ENCODE data around the gene ERC2. TPM values are rescaled to one million over a fixed set of nuclear protein-coding genes. Genes with fewer than 3 reads are reported as not detected.

ERC2 gene
- total and polyA plus RNA-seq, 5 donors from 2014 or later: not detected

DNA sequence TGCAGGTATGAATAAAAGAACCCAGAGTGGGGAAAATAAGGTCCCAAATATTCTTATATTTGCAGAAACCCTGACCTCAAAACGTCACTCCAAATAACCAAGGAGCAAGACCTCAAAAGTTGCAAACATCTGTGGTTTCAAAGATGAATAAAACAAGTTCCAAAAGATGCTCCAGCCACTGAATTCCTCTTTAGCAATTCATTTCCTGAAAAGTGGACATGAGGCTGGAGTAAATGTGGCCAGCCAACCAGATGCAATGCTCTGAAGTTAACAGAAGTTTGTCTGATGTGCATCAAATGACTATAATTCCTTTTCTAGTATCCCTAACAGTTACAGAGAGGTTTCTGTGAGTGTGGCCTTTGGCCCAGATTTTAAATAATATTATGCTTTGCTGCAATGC, 910.0 kb downstream of the ERC2 start:
- H3K36me3 ChIP-seq (ENCODE audit: control insufficient read depth, insufficient read depth, low read length): no peaks in the 10 kb centered on the region
- H3K9me3 Mint-ChIP-seq: peaks cover 0 to 8% (median 0%) of the 10 kb centered on the region in 7 donors
- ATAC-seq (ENCODE audit: low read depth in 2 of 2) (no peak), DNase-seq (no peak)
- no peaks in the 10 kb centered on the region for H3K27me3 Mint-ChIP-seq
- no peak overlapping the region for H3K27ac Mint-ChIP-seq
- no peak overlapping the region for H3K4me3 Mint-ChIP-seq
- no peak overlapping the region for H3K4me3 ChIP-seq (ENCODE audit: low read depth, low read length)
- H3K27me3 ChIP-seq (ENCODE audit: control insufficient read depth, insufficient read depth, low read length): no peaks in the 10 kb centered on the region
- no peak overlapping the region for H3K27ac ChIP-seq (ENCODE audit: insufficient read depth, low read length, poor library complexity, severe bottlenecking)
- no peaks in the 10 kb centered on the region for H3K9me3 ChIP-seq (ENCODE audit: control insufficient read depth in 2 of 2, low read length in 2 of 2)
- no peaks in the 10 kb centered on the region for H3K36me3 Mint-ChIP-seq
- no peaks in the 10 kb centered on the region for H3K4me1 Mint-ChIP-seq
- H3K4me1 ChIP-seq (ENCODE audit: control insufficient read depth, insufficient read depth, low read length, poor library complexity, severe bottlenecking): no peaks in the 10 kb centered on the region

- Histone ChIP-seq H3K27ac (ENCODE audit: insufficient read depth, low read length, poor library complexity, severe bottlenecking) (no peak overlapping the region), H3K27me3 (ENCODE audit: control insufficient read depth, insufficient read depth, low read length) (no peaks in the 10 kb centered on the region), H3K4me1 (ENCODE audit: control insufficient read depth, insufficient read depth, low read length, poor library complexity, severe bottlenecking) (no peaks in the 10 kb centered on the region), H3K4me3 (ENCODE audit: low read depth, low read length) (no peak overlapping the region), H3K9me3 (ENCODE audit: control insufficient read depth in 2 of 2, low read length in 2 of 2) (no peaks in the 10 kb centered on the region), H3K36me3 (ENCODE audit: control insufficient read depth, insufficient read depth, low read length) (no peaks in the 10 kb centered on the region)
- H3K36me3 Mint-ChIP-seq: no peaks in the 10 kb centered on the region
- no peak overlapping the region for H3K27ac Mint-ChIP-seq
- peaks cover 0 to 8% (median 0%) of the 10 kb centered on the region in 7 donors for H3K9me3 Mint-ChIP-seq
- no peaks in the 10 kb centered on the region for H3K4me1 Mint-ChIP-seq
- ATAC-seq (ENCODE audit: low read depth in 2 of 2) (no peak), DNase-seq (no peak)
- no peaks in the 10 kb centered on the region for H3K27me3 Mint-ChIP-seq
- no peak overlapping the region for H3K4me3 Mint-ChIP-seq
Measured at GRCh38 chr3:55557549-55557948, 910.7 kb downstream of the ERC2 start.

DNA sequence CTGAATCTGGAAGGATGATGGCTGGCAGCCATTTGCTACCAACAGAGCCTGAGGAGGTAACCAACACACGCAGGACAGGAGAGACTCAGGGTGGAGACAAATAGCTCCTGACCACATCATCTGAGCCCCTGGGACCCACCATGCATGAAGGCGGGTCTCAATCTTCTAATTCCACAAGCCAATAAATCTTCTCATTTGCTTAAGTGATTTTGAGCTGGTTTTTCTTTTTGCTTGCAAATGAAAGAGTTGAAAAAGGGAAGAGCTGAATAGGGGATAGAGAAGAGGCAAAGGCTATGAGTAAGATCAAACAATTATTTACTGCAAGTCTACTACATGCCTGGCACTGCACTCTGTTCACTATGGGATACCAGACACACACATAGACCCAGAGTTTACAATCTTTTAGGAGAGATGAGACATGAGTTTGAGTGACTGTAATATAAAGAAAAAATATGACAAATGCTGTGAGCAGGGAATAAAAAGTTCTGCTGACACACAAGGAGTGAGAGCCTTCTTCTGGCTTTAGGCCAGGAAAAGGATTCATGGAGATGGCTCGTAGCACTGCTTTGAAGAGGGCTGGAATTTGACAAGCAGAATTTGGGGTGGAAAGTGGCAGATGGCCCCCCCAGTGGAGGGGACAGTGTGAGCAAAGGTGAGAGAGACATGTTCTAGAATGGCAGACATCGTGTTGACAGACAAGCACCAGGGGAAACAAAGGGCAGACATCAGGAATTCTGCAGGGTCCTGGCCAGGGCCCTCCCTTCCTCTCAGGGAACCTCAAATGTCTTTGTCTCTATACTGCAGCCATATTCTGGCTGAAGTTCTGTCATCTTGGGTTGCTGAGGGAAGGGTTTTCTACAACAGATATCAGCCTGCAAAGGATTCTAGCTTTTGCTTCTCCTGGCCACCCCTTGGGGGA, 911.4 kb downstream of the ERC2 start:
- no peaks in the 10 kb centered on the region for H3K27me3 ChIP-seq (ENCODE audit: control insufficient read depth, insufficient read depth, low read length)
- no peak overlapping the region for H3K27ac Mint-ChIP-seq
- ATAC-seq (ENCODE audit: low read depth in 2 of 2) (no peak), DNase-seq (no peak)
- peaks cover 0 to 8% (median under 1%) of the 10 kb centered on the region in 7 donors for H3K9me3 Mint-ChIP-seq
- H3K4me1 Mint-ChIP-seq: no peaks in the 10 kb centered on the region
- H3K27ac ChIP-seq (ENCODE audit: insufficient read depth, low read length, poor library complexity, severe bottlenecking): no peak overlapping the region
- H3K9me3 ChIP-seq (ENCODE audit: control insufficient read depth in 2 of 2, low read length in 2 of 2): no peaks in the 10 kb centered on the region
- no peaks in the 10 kb centered on the region for H3K36me3 ChIP-seq (ENCODE audit: control insufficient read depth, insufficient read depth, low read length)
- no peak overlapping the region for H3K4me3 Mint-ChIP-seq
- H3K4me1 ChIP-seq (ENCODE audit: control insufficient read depth, insufficient read depth, low read length, poor library complexity, severe bottlenecking): no peaks in the 10 kb centered on the region
- H3K4me3 ChIP-seq (ENCODE audit: low read depth, low read length): no peak overlapping the region
- H3K36me3 Mint-ChIP-seq: no peaks in the 10 kb centered on the region
- no peaks in the 10 kb centered on the region for H3K27me3 Mint-ChIP-seq

DNA sequence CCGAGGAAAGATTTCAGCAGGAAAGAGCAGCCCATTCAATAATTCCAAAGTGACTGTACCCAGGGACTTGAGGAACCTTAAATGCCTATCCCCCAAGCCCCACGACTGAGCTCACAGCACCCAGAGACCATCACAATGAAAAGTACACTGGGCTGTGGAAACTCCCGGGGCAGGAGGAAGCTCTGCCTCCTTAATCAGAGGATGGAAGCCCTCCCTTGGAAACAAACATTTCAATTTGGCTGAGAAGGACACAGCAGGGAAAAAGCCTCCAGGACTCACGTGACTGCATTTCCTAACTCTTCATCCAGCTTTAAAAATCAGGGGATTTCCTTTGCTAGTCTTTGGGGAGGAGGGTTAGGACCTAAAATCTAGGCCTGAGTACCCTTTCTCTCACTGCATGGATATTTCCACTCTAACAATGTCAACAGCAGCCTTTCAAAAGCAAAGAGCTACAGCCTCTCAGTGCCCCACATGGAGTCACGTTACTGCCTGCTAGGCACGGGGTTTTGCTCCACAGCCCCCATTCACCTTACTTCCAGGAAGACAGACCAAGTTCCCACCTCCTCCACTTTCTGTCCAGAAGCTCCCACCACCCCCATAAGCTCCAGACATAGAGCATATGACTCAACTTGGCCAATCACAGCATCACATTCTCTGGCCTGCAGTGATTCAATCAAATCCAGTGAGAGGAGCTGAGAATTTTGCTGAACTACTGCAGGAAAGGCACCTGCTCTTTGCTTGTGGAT, 912.2 kb downstream of the ERC2 start:
- no peak overlapping the region for H3K27ac ChIP-seq (ENCODE audit: insufficient read depth, low read length, poor library complexity, severe bottlenecking)
- no peaks in the 10 kb centered on the region for H3K4me1 ChIP-seq (ENCODE audit: control insufficient read depth, insufficient read depth, low read length, poor library complexity, severe bottlenecking)
- no peak overlapping the region for H3K4me3 ChIP-seq (ENCODE audit: low read depth, low read length)
- H3K4me1 Mint-ChIP-seq: no peaks in the 10 kb centered on the region
- no peaks in the 10 kb centered on the region for H3K36me3 ChIP-seq (ENCODE audit: control insufficient read depth, insufficient read depth, low read length)
- no peaks in the 10 kb centered on the region for H3K36me3 Mint-ChIP-seq
- ATAC-seq (ENCODE audit: low read depth in 2 of 2): no peak
- H3K27me3 Mint-ChIP-seq: no peaks in the 10 kb centered on the region
- no peaks in the 10 kb centered on the region for H3K27me3 ChIP-seq (ENCODE audit: control insufficient read depth, insufficient read depth, low read length)
- H3K9me3 Mint-ChIP-seq: peaks cover 0 to 8% (median 1%) of the 10 kb centered on the region in 7 donors
- H3K4me3 Mint-ChIP-seq: no peak overlapping the region
- no peak for DNase-seq
- H3K27ac Mint-ChIP-seq: no peak overlapping the region
- H3K9me3 ChIP-seq (ENCODE audit: control insufficient read depth in 2 of 2, low read length in 2 of 2): no peaks in the 10 kb centered on the region

DNA sequence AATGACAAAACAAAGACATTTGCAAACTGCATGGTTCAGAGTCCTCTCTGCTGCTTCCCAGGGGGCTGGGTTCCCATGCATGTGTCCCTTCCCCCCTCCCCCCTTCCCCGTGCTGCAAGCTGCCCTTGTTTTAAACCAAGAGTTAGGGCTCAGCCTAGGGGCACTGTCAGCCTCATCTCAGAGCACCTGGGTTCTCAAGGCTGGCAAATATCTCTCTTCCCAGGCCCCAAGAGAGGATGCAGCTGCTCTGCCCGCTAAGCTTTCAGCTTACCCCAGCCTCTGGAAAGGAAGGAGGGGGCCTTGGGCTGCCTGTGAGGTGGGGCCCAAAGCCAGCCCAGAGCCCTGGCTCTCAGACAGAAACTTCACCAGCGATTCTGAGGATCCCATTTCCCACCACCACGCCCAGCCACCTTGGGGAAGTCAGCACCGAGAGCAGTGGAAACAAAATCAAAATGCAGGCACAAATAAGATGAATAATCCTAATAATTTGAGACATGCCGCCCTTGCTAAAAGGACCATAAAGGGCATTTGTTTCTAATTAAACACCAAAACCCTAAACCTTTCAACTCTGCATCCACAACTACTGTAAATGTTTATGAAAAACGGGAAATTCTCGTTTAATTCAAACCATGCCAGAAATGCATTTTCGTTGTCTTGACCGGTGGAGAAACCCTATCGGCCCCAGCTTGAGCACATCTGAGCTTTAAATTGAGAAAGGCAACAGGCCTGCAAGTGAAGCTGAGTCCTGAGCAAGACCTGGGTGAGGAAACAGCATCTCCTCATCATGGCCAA, 913.4 kb downstream of the ERC2 start:
- H3K4me3 Mint-ChIP-seq: no peak overlapping the region
- peaks cover 0 to 11% (median 4%) of the 10 kb centered on the region in 7 donors for H3K9me3 Mint-ChIP-seq
- H3K36me3 Mint-ChIP-seq: no peaks in the 10 kb centered on the region
- DNase-seq (no peak), ATAC-seq (ENCODE audit: low read depth in 2 of 2) (no peak)
- Histone ChIP-seq H3K4me1 (ENCODE audit: control insufficient read depth, insufficient read depth, low read length, poor library complexity, severe bottlenecking) (no peaks in the 10 kb centered on the region), H3K27me3 (ENCODE audit: control insufficient read depth, insufficient read depth, low read length) (no peaks in the 10 kb centered on the region), H3K36me3 (ENCODE audit: control insufficient read depth, insufficient read depth, low read length) (no peaks in the 10 kb centered on the region), H3K27ac (ENCODE audit: insufficient read depth, low read length, poor library complexity, severe bottlenecking) (no peak overlapping the region), H3K9me3 (ENCODE audit: control insufficient read depth in 2 of 2, low read length in 2 of 2) (no peaks in the 10 kb centered on the region), H3K4me3 (ENCODE audit: low read depth, low read length) (no peak overlapping the region)
- H3K27me3 Mint-ChIP-seq: no peaks in the 10 kb centered on the region
- no peak overlapping the region for H3K27ac Mint-ChIP-seq
- H3K4me1 Mint-ChIP-seq: no peaks in the 10 kb centered on the region

- no peaks in the 10 kb centered on the region for H3K9me3 ChIP-seq (ENCODE audit: control insufficient read depth in 2 of 2, low read length in 2 of 2)
- no peak for ATAC-seq (ENCODE audit: low read depth in 2 of 2)
- Mint-ChIP-seq H3K36me3 (no peaks in the 10 kb centered on the region), H3K27me3 (no peaks in the 10 kb centered on the region), H3K4me3 (no peak overlapping the region), H3K27ac (peak overlapping the region in 1 of 3 donors; percentile 63), H3K9me3 (peaks cover 0 to 9% (median 4%) of the 10 kb centered on the region in 7 donors), H3K4me1 (no peaks in the 10 kb centered on the region)
- H3K27ac ChIP-seq (ENCODE audit: insufficient read depth, low read length, poor library complexity, severe bottlenecking): no peak overlapping the region
- no peaks in the 10 kb centered on the region for H3K4me1 ChIP-seq (ENCODE audit: control insufficient read depth, insufficient read depth, low read length, poor library complexity, severe bottlenecking)
- H3K36me3 ChIP-seq (ENCODE audit: control insufficient read depth, insufficient read depth, low read length): no peaks in the 10 kb centered on the region
- H3K27me3 ChIP-seq (ENCODE audit: control insufficient read depth, insufficient read depth, low read length): no peaks in the 10 kb centered on the region
- H3K4me3 ChIP-seq (ENCODE audit: low read depth, low read length): no peak overlapping the region
- DNase-seq: no peak
Measured at GRCh38 chr3:55551644-55552043, 916.6 kb downstream of the ERC2 start.

- no peak overlapping the region for H3K4me3 ChIP-seq (ENCODE audit: low read depth, low read length)
- H3K4me1 Mint-ChIP-seq: no peaks in the 10 kb centered on the region
- no peak overlapping the region for H3K27ac ChIP-seq (ENCODE audit: insufficient read depth, low read length, poor library complexity, severe bottlenecking)
- H3K36me3 Mint-ChIP-seq: no peaks in the 10 kb centered on the region
- ATAC-seq (ENCODE audit: low read depth in 2 of 2): no peak
- peaks cover 0 to 8% (median 4%) of the 10 kb centered on the region in 7 donors for H3K9me3 Mint-ChIP-seq
- H3K4me3 Mint-ChIP-seq: no peak overlapping the region
- H3K27ac Mint-ChIP-seq: no peak overlapping the region
- H3K36me3 ChIP-seq (ENCODE audit: control insufficient read depth, insufficient read depth, low read length): no peaks in the 10 kb centered on the region
- no peaks in the 10 kb centered on the region for H3K27me3 ChIP-seq (ENCODE audit: control insufficient read depth, insufficient read depth, low read length)
- no peak for DNase-seq
- H3K27me3 Mint-ChIP-seq: no peaks in the 10 kb centered on the region
- H3K4me1 ChIP-seq (ENCODE audit: control insufficient read depth, insufficient read depth, low read length, poor library complexity, severe bottlenecking): no peaks in the 10 kb centered on the region
- no peaks in the 10 kb centered on the region for H3K9me3 ChIP-seq (ENCODE audit: control insufficient read depth in 2 of 2, low read length in 2 of 2)
Measured at GRCh38 chr3:55549177-55549576, 919.1 kb downstream of the ERC2 start.

All from CD4-positive, CD25-positive, alpha-beta regulatory T cell (primary cell).